VCaP (cell line): Measurements from ENCODE around the gene PGAM2.
A peak's percentile ranks its signal among the peaks of the same experiment; 100 is the strongest.
"Not testable (repeated sequence)": the region's sequence is repeated elsewhere in the genome, so short reads cannot be mapped to it uniquely, and the experiment has no call there.

Source experiments
- H3K27ac ChIP-seq: fragments of 450-650 bp; 2 replicates; pipeline ENCODE4 v1.5.1; 2017
- CTCF ChIP-seq: fragments of 450-650 bp; conservative IDR thresholded peaks from 2 replicates; pipeline ENCODE4 v1.5.1; 2017; ENCODE audit warnings: mild to moderate bottlenecking, moderate library complexity

The PGAM2 gene

GRCh38 chr7:44033971-44034844 lies 31.2 kb downstream of the PGAM2 start:
- not testable (repeated sequence) for H3K27ac ChIP-seq

DNA sequence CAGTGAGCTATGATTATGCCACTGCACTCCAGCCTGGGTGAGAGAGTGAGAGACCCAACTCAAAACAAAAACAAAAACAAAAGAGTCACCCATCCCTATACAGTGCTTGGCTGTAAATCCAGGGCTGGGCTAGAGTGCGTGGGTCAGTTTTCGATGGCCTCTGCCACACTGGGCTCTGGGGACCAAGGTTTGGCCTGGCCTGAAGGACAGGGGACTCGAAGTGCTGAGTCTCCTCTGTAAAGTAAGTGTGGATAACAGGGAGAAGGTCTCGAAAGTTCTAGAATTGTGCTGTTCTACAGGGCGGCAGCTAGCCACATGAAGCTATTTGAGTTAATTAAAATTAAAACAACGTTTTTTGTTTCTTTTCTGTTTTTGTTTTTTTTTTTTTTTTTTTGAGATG lies 33.3 kb downstream of the PGAM2 start:
- not testable (repeated sequence) for H3K27ac ChIP-seq

GRCh38 chr7:44031319-44031718 lies 34.0 kb downstream of the PGAM2 start:
- not testable (repeated sequence) for H3K27ac ChIP-seq

GRCh38 chr7:44030029-44030428 lies 35.3 kb downstream of the PGAM2 start:
- H3K27ac ChIP-seq: not testable (repeated sequence)

- H3K27ac ChIP-seq: not testable (repeated sequence)
These were observed 35.9 kb downstream of the PGAM2 start for GRCh38 chr7:44029433-44029832.

GRCh38 chr7:44022796-44023467 lies 42.4 kb downstream of the PGAM2 start:
- peak overlapping the region; percentile 84 for H3K27ac ChIP-seq

- peak overlapping the region; percentile 84 for H3K27ac ChIP-seq
These were observed 43.3 kb downstream of the PGAM2 start for GRCh38 chr7:44022069-44022468.

DNA sequence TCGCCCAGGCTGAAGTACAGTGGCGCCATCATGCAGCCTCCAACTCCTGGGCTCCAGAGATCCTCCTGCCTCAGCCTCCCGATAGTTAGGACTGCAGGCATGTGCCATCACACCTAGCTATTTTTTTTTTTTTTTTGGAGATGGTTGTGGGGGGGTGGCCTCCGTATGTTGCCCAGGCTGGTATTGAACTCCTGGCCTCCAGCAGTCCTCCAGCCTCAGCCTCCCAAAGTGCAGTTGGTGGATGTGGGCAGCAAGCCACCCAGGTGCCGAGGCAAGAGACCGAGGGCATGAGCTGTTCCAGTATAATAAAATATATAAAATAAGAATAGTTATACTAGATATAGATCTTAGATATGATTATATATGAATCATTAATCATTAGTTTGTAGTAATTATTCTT lies 45.5 kb downstream of the PGAM2 start:
- peak overlapping the region; percentile 75 for H3K27ac ChIP-seq

DNA sequence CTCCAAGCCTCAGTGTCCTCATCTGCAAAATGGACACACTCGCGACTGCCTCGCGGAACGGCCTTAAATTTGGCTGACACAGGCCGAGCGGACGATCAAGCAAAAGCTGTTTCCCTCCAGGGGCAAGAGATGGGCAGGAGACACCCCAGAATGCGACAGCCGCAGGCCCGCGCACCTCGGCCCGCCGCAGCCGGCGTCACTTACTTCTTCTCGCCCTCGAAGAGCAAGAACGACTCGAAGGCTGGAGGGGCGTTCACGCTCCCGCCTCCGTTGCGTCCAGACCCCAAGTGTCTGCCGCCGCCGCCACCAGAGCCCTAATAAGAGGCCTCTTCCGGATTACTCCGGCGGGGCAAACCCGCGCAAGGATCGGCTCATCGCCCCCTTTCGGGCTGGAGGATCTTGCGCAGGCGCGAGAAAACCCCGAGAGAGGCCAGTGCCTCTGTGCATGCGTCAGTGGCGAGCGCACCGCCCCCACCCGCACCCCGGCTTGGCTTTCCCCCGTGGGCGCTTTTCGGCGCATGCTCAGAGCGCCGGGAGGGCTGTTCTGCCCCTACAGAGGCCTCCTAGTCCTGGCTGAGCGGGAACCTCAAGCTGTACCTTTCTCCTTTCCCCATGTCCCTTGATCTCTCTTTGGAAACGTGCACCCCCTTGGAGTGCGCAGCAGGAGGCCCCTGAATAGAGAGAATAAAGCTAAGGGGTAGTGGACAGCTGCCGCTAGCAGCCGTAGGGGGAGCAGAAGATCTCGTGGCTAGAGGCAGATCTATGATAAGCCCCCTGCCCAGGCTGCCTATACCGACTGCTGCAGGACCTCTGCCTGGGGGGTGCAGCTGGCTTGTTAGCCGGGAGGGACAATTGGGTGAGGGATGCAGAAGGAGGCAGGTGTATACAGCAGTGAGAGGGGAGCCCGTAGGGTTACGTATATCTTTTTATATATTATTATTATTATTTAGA lies 46.2 kb downstream of the PGAM2 start:
- peak; percentile 95 for TF ChIP-seq CTCF
- peak overlapping the region; percentile 75 for H3K27ac ChIP-seq

GRCh38 chr7:44015090-44015489 lies 50.3 kb downstream of the PGAM2 start:
- not testable (repeated sequence) for H3K27ac ChIP-seq
